ENCODE results near the gene LMNB1. TPM values are rescaled to one million over a fixed set of nuclear protein-coding genes. Genes with fewer than 3 reads are reported as not detected.
"Not testable (repeated sequence)": the region's sequence is repeated elsewhere in the genome, so short reads cannot be mapped to it uniquely, and the experiment has no call there.

The LMNB1 gene
- total RNA-seq, 2 donors from 2014 or later = 58.0 to 216 TPM

DNA sequence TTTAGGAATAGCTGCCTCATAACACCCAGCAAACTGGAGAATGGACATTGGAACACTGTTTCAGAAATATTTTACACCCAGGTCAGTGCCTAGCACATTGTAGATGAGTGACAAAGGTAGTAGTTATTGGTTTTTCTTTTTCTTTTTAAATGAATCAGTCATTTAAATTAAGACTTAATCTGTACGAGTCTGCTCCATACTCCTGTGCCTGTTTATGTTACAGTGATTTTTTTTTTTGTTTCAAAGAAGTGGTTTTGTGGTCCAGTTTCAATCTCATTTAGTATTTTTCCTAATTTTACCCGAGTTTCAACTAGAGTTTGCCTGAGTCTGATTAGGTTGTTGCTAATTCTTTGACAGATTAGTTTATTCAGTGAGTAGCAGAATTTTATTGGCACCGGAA lies 16.2 kb downstream of the LMNB1 start:
- intact Hi-C loops (cut with DNase I) = no loop called here
- H3K36me3 ChIP-seq = no peaks in the 10 kb centered on the region
- no peak overlapping the region for H3K27ac ChIP-seq
- H3K4me3 ChIP-seq = no peak overlapping the region
- H3K27me3 ChIP-seq = no peaks in the 10 kb centered on the region
- H3K4me1 ChIP-seq = no peaks in the 10 kb centered on the region
- no peaks in the 10 kb centered on the region for H3K9me3 ChIP-seq
- DNase-seq = no peak
- no peak for TF ChIP-seq CTCF (IDR thresholded peaks at IDR 0.05)
- no peak overlapping the region for H3K9ac ChIP-seq (ENCODE audit: low read depth in 2 of 2, low read length in 2 of 2)

DNA sequence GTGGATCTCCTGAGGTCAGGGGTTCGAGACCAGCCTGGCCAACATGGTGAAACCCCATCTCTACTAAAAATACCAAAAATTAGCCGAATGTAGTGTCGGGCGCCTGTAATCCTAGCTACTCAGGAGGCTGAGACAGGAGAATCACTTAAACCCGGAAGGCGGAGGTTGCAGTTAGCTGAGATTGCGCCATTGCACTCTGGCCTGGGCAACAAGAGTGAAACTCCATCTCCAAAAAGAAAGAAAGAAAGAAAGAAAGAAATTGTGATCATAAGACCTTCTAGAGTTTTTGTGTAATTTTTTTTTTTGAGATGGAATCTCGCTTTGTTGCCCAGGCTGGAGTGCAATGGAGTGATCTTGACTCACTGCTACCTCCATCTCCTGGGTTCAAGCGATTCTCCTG lies 16.7 kb downstream of the LMNB1 start:
- H3K27ac ChIP-seq; H3K27me3 ChIP-seq; H3K9me3 ChIP-seq; H3K4me3 ChIP-seq; DNase-seq; intact Hi-C loops (cut with DNase I); H3K9ac ChIP-seq (ENCODE audit: low read depth in 2 of 2, low read length in 2 of 2); H3K4me1 ChIP-seq; H3K36me3 ChIP-seq: not testable (repeated sequence)

GRCh38 chr5:126794157-126794828 lies 17.4 kb downstream of the LMNB1 start:
- intact Hi-C loops (cut with DNase I) = no loop called here
- Histone ChIP-seq H3K27ac (no peak overlapping the region), H3K4me1 (no peaks in the 10 kb centered on the region), H3K4me3 (no peak overlapping the region), H3K9me3 (no peaks in the 10 kb centered on the region), H3K36me3 (no peaks in the 10 kb centered on the region), H3K9ac (ENCODE audit: low read depth in 2 of 2, low read length in 2 of 2) (no peak overlapping the region), H3K27me3 (no peaks in the 10 kb centered on the region)
- TF ChIP-seq CTCF (IDR thresholded peaks at IDR 0.05) = no peak
- DNase-seq = no peak

DNA sequence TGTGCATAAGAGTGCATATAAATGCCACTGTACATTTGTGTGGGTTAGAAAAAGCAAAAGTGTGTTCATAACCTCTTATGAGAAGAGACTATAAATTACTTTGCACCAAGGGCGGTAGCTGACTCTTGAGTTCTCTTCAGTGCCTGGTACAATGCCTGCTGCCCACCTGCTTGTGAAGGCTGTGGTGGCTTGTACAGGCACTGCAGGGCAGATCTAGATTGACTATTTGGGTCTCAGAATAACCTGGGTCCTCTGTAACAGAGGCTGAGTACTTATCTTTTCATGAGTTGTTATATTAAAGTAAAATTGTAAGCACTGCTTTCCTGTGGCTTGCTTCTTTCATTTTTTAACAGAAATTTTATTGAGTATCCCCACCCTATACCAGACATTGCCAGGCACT lies 22.8 kb downstream of the LMNB1 start:
- Histone ChIP-seq H3K36me3 (no peaks in the 10 kb centered on the region), H3K27ac (no peak overlapping the region), H3K9me3 (no peaks in the 10 kb centered on the region), H3K4me1 (no peaks in the 10 kb centered on the region), H3K9ac (ENCODE audit: low read depth in 2 of 2, low read length in 2 of 2) (no peak overlapping the region), H3K4me3 (no peak overlapping the region), H3K27me3 (no peaks in the 10 kb centered on the region)
- no peak for DNase-seq
- intact Hi-C loops (cut with DNase I) = no loop called here
- TF ChIP-seq CTCF (IDR thresholded peaks at IDR 0.05) = no peak

DNA sequence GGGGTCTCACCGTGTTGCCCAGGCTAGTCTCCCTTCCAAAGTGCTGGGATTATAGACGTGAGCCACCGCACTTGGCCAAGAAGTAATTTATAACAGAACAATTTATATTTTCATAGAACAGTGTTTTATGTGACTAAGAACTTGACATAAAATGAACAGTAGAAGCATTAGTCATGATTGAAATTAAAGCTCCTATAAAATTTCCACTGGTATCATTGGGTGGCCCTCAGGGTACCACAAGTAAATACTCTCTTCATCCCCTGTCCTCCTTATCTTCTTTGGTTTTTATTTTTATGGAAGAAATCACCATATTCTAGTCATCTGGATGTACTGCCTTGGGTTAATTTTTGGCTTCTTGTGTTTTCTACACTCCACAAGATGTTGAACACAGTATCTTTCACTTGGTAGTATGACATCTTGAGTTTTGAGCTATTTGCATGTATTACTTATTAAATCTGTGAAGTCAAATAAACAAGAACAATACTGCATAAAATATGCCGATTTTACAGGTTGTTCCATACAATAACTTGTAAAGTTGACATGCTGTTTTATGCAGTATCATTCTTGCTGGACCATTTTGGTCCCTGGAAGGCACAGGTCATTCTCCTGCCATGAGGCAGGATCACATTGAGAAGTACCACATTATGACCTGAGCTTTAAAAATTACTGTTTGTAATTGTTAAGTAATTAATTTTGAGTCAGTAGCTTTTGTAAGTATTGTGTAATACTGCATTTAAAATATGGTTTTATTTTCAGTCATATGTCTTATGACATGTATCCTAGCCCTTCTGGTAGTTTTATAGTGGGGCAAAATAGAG lies 24.4 kb downstream of the LMNB1 start:
- TF ChIP-seq CTCF (IDR thresholded peaks at IDR 0.05) = no peak
- Histone ChIP-seq H3K27me3 (no peaks in the 10 kb centered on the region), H3K9ac (ENCODE audit: low read depth in 2 of 2, low read length in 2 of 2) (no peak overlapping the region), H3K27ac (no peak overlapping the region), H3K36me3 (no peaks in the 10 kb centered on the region), H3K4me1 (no peaks in the 10 kb centered on the region), H3K4me3 (no peak overlapping the region), H3K9me3 (no peaks in the 10 kb centered on the region)
- DNase-seq = no peak
- intact Hi-C loops (cut with DNase I) = no loop called here

- H3K36me3 ChIP-seq = no peaks in the 10 kb centered on the region
- no peaks in the 10 kb centered on the region for H3K4me1 ChIP-seq
- no peak overlapping the region for H3K9ac ChIP-seq (ENCODE audit: low read depth in 2 of 2, low read length in 2 of 2)
- no peak overlapping the region for H3K4me3 ChIP-seq
- H3K27me3 ChIP-seq = no peaks in the 10 kb centered on the region
- no peaks in the 10 kb centered on the region for H3K9me3 ChIP-seq
- no peak for DNase-seq
- TF ChIP-seq CTCF (IDR thresholded peaks at IDR 0.05) = peak; percentile 29
- intact Hi-C loops (cut with DNase I) = no loop called here
- H3K27ac ChIP-seq = no peak overlapping the region
Observed at GRCh38 chr5:126801992-126802294, 25.0 kb downstream of the LMNB1 start.
